B cell (primary cell): ENCODE measurements around the gene ZFPM1. TPM values are rescaled to one million over a fixed set of nuclear protein-coding genes. Genes with fewer than 3 reads are reported as not detected.

Experiments used
- ATAC-seq: fragments of 200-7000 bp; cut with Tn5 transposase; one replicate; pipeline ENCODE4 v1.10.0; 2021; ENCODE audit warnings: low read depth, mild to moderate bottlenecking, moderate number of reproducible peaks, moderate library complexity
- CTCF ChIA-PET: fragments of 350-600 bp; sonication (Branson Sonifier 250); formaldehyde crosslinking; loops from one replicate; lab custom pipeline; 2021; ENCODE audit warnings: antibody characterized with exemption, inconsistent platforms; lab: Charles Lee
- POLR2A ChIA-PET: fragments of 350-600 bp; sonication (Branson Sonifier 250); formaldehyde crosslinking; loops from one replicate; lab custom pipeline; 2021; ENCODE audit warnings: antibody characterized with exemption; lab: Charles Lee
- DNase-seq: peaks from one replicate; pipeline ENCODE4 v3.0.0; 2013
- H2AFZ ChIP-seq: 2 replicates; pipeline ENCODE4 v1.6.1; 2012; ENCODE audit warnings: mild to moderate bottlenecking, low read depth, low read length; ENCODE audit not compliant: insufficient read depth, poor library complexity, severe bottlenecking
- H3K27ac ChIP-seq, 2 donors: 1 replicate in 1 of 2; 2 replicates in 1 of 2; pipeline ENCODE4 v1.5.1; 2012 to 2013; ENCODE audit warnings: low read length in 2 of 2, mild to moderate bottlenecking in 2 of 2, moderate library complexity in 1 of 2
- H3K27me3 ChIP-seq, 4 experiments: fragments of 200-600 bp in 1 of 4; sonication (generic) in 1 of 4; replicated peaks in 1 of 4; 1 replicate in 2 of 4; 2 replicates in 2 of 4; pipeline versions ENCODE4 v1.6.1 to v1.7.0; 2013 to 2016; ENCODE audit warnings: low read length in 3 of 4, mild to moderate bottlenecking in 2 of 4, mixed read lengths in 1 of 4, moderate library complexity in 1 of 4; ENCODE audit not compliant: insufficient read depth in 4 of 4, control insufficient read depth in 3 of 4; ENCODE audit errors: control extremely low read depth in 1 of 4
- H3K36me3 ChIP-seq, 2 experiments: replicated peaks in 1 of 2; 1 replicate in 1 of 2; 2 replicates in 1 of 2; pipeline versions ENCODE4 v1.6.1 to v1.7.1; 2013; ENCODE audit warnings: low read length in 1 of 2; ENCODE audit not compliant: insufficient read depth in 2 of 2, control insufficient read depth in 1 of 2; ENCODE audit errors: control extremely low read depth in 1 of 2, extremely low read depth in 1 of 2
- H3K4me1 ChIP-seq, 2 donors: fragments of 200-600 bp in 1 of 2; sonication (generic) in 1 of 2; 1 replicate in 1 of 2; 2 replicates in 1 of 2; pipeline versions ENCODE4 v1.5.1 to v1.6.1; 2013 to 2017; ENCODE audit warnings: low read length in 2 of 2; ENCODE audit not compliant: control insufficient read depth in 2 of 2, insufficient read depth in 2 of 2
- H3K4me2 ChIP-seq: replicated peaks from 2 replicates; pipeline ENCODE3; 2012; ENCODE audit warnings: mild to moderate bottlenecking, low read depth, low read length; ENCODE audit not compliant: poor library complexity, severe bottlenecking
- H3K4me3 ChIP-seq, 5 experiments: fragments of 200-600 bp in 1 of 5; sonication (generic) in 1 of 5; 1 replicate in 3 of 5; 2 replicates in 2 of 5; pipeline versions ENCODE4 v1.5.1 to v1.7.0; 2011 to 2016; ENCODE audit warnings: low read length in 4 of 5, mild to moderate bottlenecking in 4 of 5, low read depth in 2 of 5, control low read depth in 1 of 5, moderate library complexity in 1 of 5; ENCODE audit not compliant: insufficient read depth in 1 of 5; ENCODE audit errors: control extremely low read depth in 1 of 5, extremely low read depth in 1 of 5
- H3K79me2 ChIP-seq: fragments of 200-600 bp; sonication (generic); one replicate; pipeline ENCODE4 v1.6.0; 2016; ENCODE audit warnings: low read length; ENCODE audit not compliant: control insufficient read depth, insufficient read depth
- H3K9ac ChIP-seq: fragments of 200-600 bp; sonication (generic); 2 replicates; pipeline ENCODE4 v1.6.1; 2017; ENCODE audit warnings: mild to moderate bottlenecking, low read length, moderate library complexity
- H3K9me3 ChIP-seq, 3 donors: one replicate each; pipeline versions ENCODE4 v1.6.1 to v1.7.1; 2013; ENCODE audit warnings: low read length in 2 of 3; ENCODE audit not compliant: control insufficient read depth in 2 of 3, insufficient read depth in 1 of 3; ENCODE audit errors: control extremely low read depth in 1 of 3
- H4K20me1 ChIP-seq: 2 replicates; pipeline ENCODE4 v1.6.0; 2012; ENCODE audit warnings: mild to moderate bottlenecking, low read length; ENCODE audit not compliant: insufficient read depth, control insufficient read depth, poor library complexity, severe bottlenecking
- H3K27ac Mint-ChIP-seq: one replicate; pipeline ENCODE4 v1.8.0; 2021; ENCODE audit warnings: mixed read lengths
- H3K27me3 Mint-ChIP-seq: one replicate; pipeline ENCODE4 v1.8.0; 2021; ENCODE audit warnings: mixed read lengths
- H3K4me1 Mint-ChIP-seq: one replicate; pipeline ENCODE4 v1.8.0; 2021; ENCODE audit warnings: mixed read lengths
- H3K4me3 Mint-ChIP-seq: one replicate; pipeline ENCODE4 v1.8.0; 2021; ENCODE audit warnings: mixed read lengths
- H3K9me3 Mint-ChIP-seq: one replicate; pipeline ENCODE4 v1.8.0; 2022; ENCODE audit warnings: mixed read lengths; ENCODE audit not compliant: insufficient read depth
- CTCF ChIP-seq: fragments of 200-600 bp; IDR thresholded peaks from one replicate; pipeline ENCODE4 v1.8.0; 2022; ENCODE audit warnings: antibody characterized with exemption, mild to moderate bottlenecking
- EZH2 ChIP-seq: IDR thresholded peaks from 2 replicates; pipeline ENCODE4 v1.6.1; 2012; ENCODE audit warnings: borderline replicate concordance, low read depth, mild to moderate bottlenecking, moderate library complexity, low read length; ENCODE audit not compliant: insufficient read depth, poor library complexity, severe bottlenecking
- WGBS: methylation state at CpG from one replicate; pipeline ENCODE4 v1.1.5; 2013; ENCODE audit warnings: missing lambda C conversion rate; ENCODE audit not compliant: insufficient coverage; 5-methylcytosine and 5-hydroxymethylcytosine counted together
- intact Hi-C: fragments of 100-400 bp; cut with micrococcal nuclease; formaldehyde crosslinking; loops from one replicate; pipeline ENCODE4 v1.10.0; 2022
- polyA plus RNA-seq: library from polyadenylated mRNA; depleted of rRNA; stranded (reverse); fragments of >200 nt; gene quantifications from 2 replicates; pipeline ENCODE4 v1.2.3, GENCODE V29; 2012
- total RNA-seq, 2 donors: library from RNA; stranded (reverse); fragments of 120-200 nt in 1 of 2; gene quantifications; 1 replicate in 1 of 2; 2 replicates in 1 of 2; pipeline versions ENCODE4 v1.2.3 to v1.2.4, GENCODE V29; 2013 to 2022

ZFPM1 gene
- total and polyA plus RNA-seq, 2 donors (not counting 1 experiment from before 2014, with no cell fraction given): 4.3 to 34.6 TPM

GRCh38 chr16:88429387-88430184, 23.5 kb upstream of the ZFPM1 start:
- H3K4me3 Mint-ChIP-seq: peak overlapping the region; percentile 84
- H3K4me1 ChIP-seq: peaks cover 15 to 17% of the 10 kb centered on the region in 2 donors
- H3K9me3 Mint-ChIP-seq: no peaks in the 10 kb centered on the region
- ATAC-seq: no peak
- H3K27ac Mint-ChIP-seq: peak overlapping the region; percentile 71
- DNase-seq: peak; percentile 14
- TF ChIP-seq CTCF: no peak
- no peak for TF ChIP-seq EZH2
- peak overlapping the region in 1 of 2 donors; percentile 89 for H3K27ac ChIP-seq
- H3K4me1 Mint-ChIP-seq: peaks cover 13% of the 10 kb centered on the region
- H3K9ac ChIP-seq: peak overlapping the region; percentile 79
- POLR2A ChIA-PET: interaction anchor here (0.6 to 1.9 kb wide), 3 partner anchors 478 to 724 kb away, joined by 3 to 9 read pairs (median 4); partner anchors contain the start of gene BANP
- no peaks in the 10 kb centered on the region for H3K9me3 ChIP-seq
- intact Hi-C loops: loop anchor here (5.0 to 10.0 kb wide), 2 partner anchors 402 to 555 kb away; no protein-coding TSS in a partner anchor
- H3K27me3 Mint-ChIP-seq: no peaks in the 10 kb centered on the region
- no peaks in the 10 kb centered on the region for H3K27me3 ChIP-seq
- CTCF ChIA-PET: interaction anchor here (0.7 to 1.2 kb wide), 4 partner anchors 9 to 476 kb away, joined by 3 to 4 read pairs (median 4); no protein-coding TSS in a partner anchor
- H3K4me3 ChIP-seq: peak overlapping the region in 4 of 5 experiments; percentile 51 to 70 (median 58)
- H4K20me1 ChIP-seq: peaks cover 13% of the 10 kb centered on the region
- H2AFZ ChIP-seq: peak overlapping the region; percentile 93
- H3K79me2 ChIP-seq: peaks cover 8% of the 10 kb centered on the region
- no peaks in the 10 kb centered on the region for H3K36me3 ChIP-seq
- peak overlapping the region; percentile 97 for H3K4me2 ChIP-seq
- WGBS: 85% methylated on average over 45 of the region's 48 CpGs
